Keratinocyte (primary cell): ENCODE data around the gene KCNH2. TPM values are rescaled to one million over a fixed set of nuclear protein-coding genes. Genes with fewer than 3 reads are reported as not detected.

Experiments
- DNase-seq: peaks from one replicate; pipeline ENCODE4 v3.0.0-alpha.2; 2011; ENCODE audit warnings: low read depth, missing footprints, low spot score
- FAIRE-seq: peaks from 2 replicates; lab custom pipeline; 2011; peaks lifted over from hg19 to GRCh38; lab: Jason Lieb, UNC
- H2AFZ ChIP-seq: 2 replicates; pipeline ENCODE4 v1.6.0; 2012; ENCODE audit warnings: low read length, control low read depth, inconsistent platforms; ENCODE audit not compliant: control insufficient read depth
- H3K27ac ChIP-seq: 2 replicates; pipeline ENCODE4 v1.5.1; 2011; ENCODE audit warnings: low read length; ENCODE audit not compliant: control insufficient read depth, insufficient read depth
- H3K27me3 ChIP-seq: 3 replicates; pipeline ENCODE4 v1.6.0; 2011; ENCODE audit warnings: low read length; ENCODE audit not compliant: control insufficient read depth, insufficient read depth; ENCODE audit errors: extremely low read depth
- H3K36me3 ChIP-seq, 2 experiments: 2 replicates in 1 of 2; 3 replicates in 1 of 2; pipeline ENCODE4 v1.5.1; 2011; ENCODE audit warnings: low read length in 2 of 2, mild to moderate bottlenecking in 1 of 2; ENCODE audit not compliant: control insufficient read depth in 2 of 2, insufficient read depth in 2 of 2; ENCODE audit errors: extremely low read depth in 1 of 2
- H3K4me1 ChIP-seq: 3 replicates; pipeline ENCODE4 v1.5.1; 2011; ENCODE audit warnings: low read length; ENCODE audit not compliant: control insufficient read depth, insufficient read depth; ENCODE audit errors: extremely low read depth
- H3K4me2 ChIP-seq: 3 replicates; pipeline ENCODE4 v1.6.0; 2011; ENCODE audit warnings: low read depth, low read length; ENCODE audit not compliant: control insufficient read depth, insufficient read depth; ENCODE audit errors: extremely low read depth
- H3K4me3 ChIP-seq, 3 experiments: fragments of 200-600 bp in 1 of 3; sonication (generic) in 1 of 3; 2 replicates in 2 of 3; 3 replicates in 1 of 3; pipeline ENCODE4 v1.5.1; 2011 to 2016; ENCODE audit warnings: low read length in 3 of 3, mild to moderate bottlenecking in 3 of 3, control low read depth in 2 of 3, inconsistent platforms in 1 of 3, low read depth in 1 of 3, mixed read lengths in 1 of 3, mixed run types in 1 of 3, moderate library complexity in 1 of 3; ENCODE audit not compliant: control insufficient read depth in 2 of 3, insufficient read depth in 2 of 3; ENCODE audit errors: extremely low read depth in 1 of 3
- H3K79me2 ChIP-seq: 2 replicates; pipeline ENCODE4 v1.6.0; 2012; ENCODE audit warnings: low read length; ENCODE audit not compliant: control insufficient read depth, insufficient read depth
- H3K9ac ChIP-seq: 3 replicates; pipeline ENCODE4 v1.6.0; 2011; ENCODE audit warnings: low read length; ENCODE audit not compliant: control insufficient read depth, insufficient read depth; ENCODE audit errors: extremely low read depth
- H3K9me1 ChIP-seq: 3 replicates; pipeline ENCODE4 v1.6.0; 2011; ENCODE audit warnings: low read length; ENCODE audit not compliant: control insufficient read depth, insufficient read depth; ENCODE audit errors: extremely low read depth
- H3K9me3 ChIP-seq: 2 replicates; pipeline ENCODE4 v1.5.1; 2012; ENCODE audit warnings: low read depth, low read length; ENCODE audit not compliant: control insufficient read depth
- H4K20me1 ChIP-seq: 3 replicates; pipeline ENCODE4 v1.6.0; 2011; ENCODE audit warnings: low read length; ENCODE audit not compliant: control insufficient read depth, insufficient read depth; ENCODE audit errors: extremely low read depth
- CTCF ChIP-seq, 3 experiments: IDR thresholded peaks in 1 of 3; conservative IDR thresholded peaks in 1 of 3; optimal IDR thresholded peaks in 1 of 3; 2 replicates in 2 of 3; 3 replicates in 1 of 3; pipeline versions ENCODE3 to v1.5.1; 2011; ENCODE audit warnings: low read length in 3 of 3, mild to moderate bottlenecking in 3 of 3, moderate library complexity in 2 of 3, control low read depth in 1 of 3, inconsistent platforms in 1 of 3; ENCODE audit not compliant: insufficient read depth in 2 of 3; ENCODE audit errors: extremely low read depth in 1 of 3
- EZH2 ChIP-seq: IDR thresholded peaks from one replicate; pipeline ENCODE4 v1.6.1; 2012; ENCODE audit warnings: inconsistent platforms, mild to moderate bottlenecking, low read length, moderate library complexity
- dilution Hi-C: fragments of 300-500 bp; cut with MboI; formaldehyde crosslinking; loops from one replicate; pipeline ENCODE4 v1.7.0; 2020; ENCODE audit warnings: low sequenced_read_pairs; ENCODE audit not compliant: extremely low pct_ligation_motif_present
- polyA plus RNA-seq, 5 experiments: library from polyadenylated mRNA; depleted of rRNA in 3 of 5; stranded (reverse) in 3 of 5; stranded (forward) in 1 of 5; unstranded in 1 of 5; fragments of >200 nt; gene quantifications; 1 replicate in 1 of 5; 2 replicates in 3 of 5; 3 replicates in 1 of 5; pipeline versions ENCODE4 v1.2.1 to v1.2.3, GENCODE V29; 2011 to 2012; ENCODE audit warnings: missing spikeins in 2 of 5, low read depth in 1 of 5, low replicate concordance in 1 of 5

The KCNH2 gene
- polyA plus RNA-seq, 1 donor (not counting 4 experiments of a cell fraction or from before 2014, with no cell fraction given), result 0.03 TPM

GRCh38 chr7:150986099-150986512 is 8.0 kb upstream of the KCNH2 start:
- Histone ChIP-seq H3K27ac (no peak overlapping the region), H3K36me3 (no peaks in the 10 kb centered on the region), H3K27me3 (peaks cover 11% of the 10 kb centered on the region), H3K9ac (no peak overlapping the region), H3K4me3 (no peak overlapping the region), H2AFZ (no peak overlapping the region), H3K79me2 (no peaks in the 10 kb centered on the region), H3K4me1 (no peaks in the 10 kb centered on the region), H3K9me1 (no peaks in the 10 kb centered on the region), H3K9me3 (peaks cover 8% of the 10 kb centered on the region), H3K4me2 (no peak overlapping the region), H4K20me1 (no peaks in the 10 kb centered on the region)
- peak; percentile 52 to 90 (median 75) for TF ChIP-seq CTCF (optimal IDR thresholded peaks at IDR 0.05 in 1 of 3, IDR thresholded peaks at IDR 0.05 in 1 of 3, conservative IDR thresholded peaks at IDR 0.05 in 1 of 3; ENCODE audit: extremely low read depth in 1 of 3, insufficient read depth in 2 of 3, low read length in 3 of 3)
- TF ChIP-seq EZH2, result no peak
- FAIRE-seq (no peak), DNase-seq (no peak)
- dilution Hi-C loops, result no loop called here

- Histone ChIP-seq H3K4me2 (no peak overlapping the region), H3K9me3 (no peaks in the 10 kb centered on the region), H2AFZ (no peak overlapping the region), H3K4me3 (no peak overlapping the region), H3K4me1 (no peaks in the 10 kb centered on the region), H3K79me2 (no peaks in the 10 kb centered on the region), H4K20me1 (no peaks in the 10 kb centered on the region), H3K27me3 (peaks cover 33% of the 10 kb centered on the region), H3K27ac (no peak overlapping the region), H3K36me3 (no peaks in the 10 kb centered on the region), H3K9ac (no peak overlapping the region), H3K9me1 (no peaks in the 10 kb centered on the region)
- TF ChIP-seq CTCF (optimal IDR thresholded peaks at IDR 0.05 in 1 of 3, IDR thresholded peaks at IDR 0.05 in 1 of 3, conservative IDR thresholded peaks at IDR 0.05 in 1 of 3; ENCODE audit: extremely low read depth in 1 of 3, insufficient read depth in 2 of 3, low read length in 3 of 3) (no peak), EZH2 (no peak)
- dilution Hi-C loops, result no loop called here
- FAIRE-seq (no peak), DNase-seq (peak; percentile 23)
Observed at GRCh38 chr7:150983893-150984368, 5.8 kb upstream of the KCNH2 start.
